HCT116 (cell line): ENCODE measurements around the gene HEG1.

Experiments used
- CEBPB ChIP-seq: IDR thresholded peaks from 2 replicates; pipeline ENCODE4 v1.6.1; 2012; ENCODE audit warnings: low read depth
- CTCF ChIP-seq, 3 experiments: fragments of 200-600 bp in 1 of 3; sonication (generic) in 1 of 3; IDR thresholded peaks in 2 of 3; conservative IDR thresholded peaks in 1 of 3; 2 replicates each; pipeline ENCODE4 v1.5.1; 2012 to 2017; ENCODE audit warnings: low read depth in 2 of 3, low read length in 2 of 3, antibody characterized with exemption in 1 of 3, borderline replicate concordance in 1 of 3, control low read depth in 1 of 3, mild to moderate bottlenecking in 1 of 3, mixed read lengths in 1 of 3, mixed run types in 1 of 3, moderate library complexity in 1 of 3; ENCODE audit not compliant: insufficient read depth in 1 of 3
- EZH2 ChIP-seq: fragments of 200-600 bp; sonication (generic); IDR thresholded peaks from 2 replicates; pipeline ENCODE4 v1.6.1; 2017; ENCODE audit warnings: antibody characterized with exemption, mixed run types
- POLR2AphosphoS5 ChIP-seq: IDR thresholded peaks from 2 replicates; pipeline ENCODE4 v1.6.1; 2011; ENCODE audit warnings: mild to moderate bottlenecking, low read depth, low read length, moderate library complexity
- REST ChIP-seq: IDR thresholded peaks from 2 replicates; pipeline ENCODE4 v1.6.1; 2012; ENCODE audit warnings: low read depth
- ZBTB33 ChIP-seq: IDR thresholded peaks from 2 replicates; pipeline ENCODE4 v1.6.1; 2011; ENCODE audit warnings: mild to moderate bottlenecking, low read length, moderate library complexity; ENCODE audit not compliant: insufficient replicate concordance; ENCODE audit errors: extremely low read depth

GRCh38 chr3:124985349-124985748, 70.4 kb downstream of the HEG1 start:
- TF ChIP-seq REST: no peak
- no peak for TF ChIP-seq EZH2
- no peak for TF ChIP-seq CEBPB
- no peak for TF ChIP-seq POLR2AphosphoS5
- no peak for TF ChIP-seq CTCF (IDR thresholded peaks at IDR 0.05 in 2 of 3, conservative IDR thresholded peaks at IDR 0.05 in 1 of 3; ENCODE audit: borderline replicate concordance in 1 of 3, insufficient read depth in 1 of 3, low read depth in 2 of 3, low read length in 2 of 3)
- TF ChIP-seq ZBTB33: no peak
